GM23338 (cell line): Measurements from ENCODE around the gene ITPRIP. TPM values are rescaled to one million over a fixed set of nuclear protein-coding genes. Genes with fewer than 3 reads are reported as not detected.

ENCODE experiments used
- ATAC-seq: fragments of 200-7000 bp; cut with Tn5 transposase; 3 replicates; pipeline ENCODE4 v1.9.1; 2020
- DNase-seq: peaks from one replicate; pipeline ENCODE4 v3.0.0-alpha.2; 2015; ENCODE audit warnings: low spot score
- H2AFZ ChIP-seq: fragments of 200-600 bp; sonication (generic); 2 replicates; pipeline ENCODE4 v1.8.0; 2016; ENCODE audit warnings: antibody characterized with exemption, mild to moderate bottlenecking, moderate library complexity
- H3F3A ChIP-seq: fragments of 200-600 bp; sonication (generic); replicated peaks from 2 replicates; pipeline ENCODE4 v1.8.0; 2017; ENCODE audit warnings: antibody characterized with exemption, mixed run types, low read depth
- H3K27ac ChIP-seq: fragments of 200-600 bp; sonication (generic); 2 replicates; pipeline ENCODE4 v1.6.1; 2016; ENCODE audit warnings: low read depth
- H3K27me3 ChIP-seq: fragments of 200-600 bp; sonication (generic); 2 replicates; pipeline ENCODE4 v1.8.0; 2016; ENCODE audit warnings: mild to moderate bottlenecking, mixed run types, moderate library complexity; ENCODE audit not compliant: insufficient read depth
- H3K36me3 ChIP-seq: fragments of 200-600 bp; sonication (generic); 2 replicates; pipeline ENCODE4 v1.8.0; 2016; ENCODE audit warnings: mild to moderate bottlenecking; ENCODE audit not compliant: insufficient read depth
- H3K4me1 ChIP-seq: fragments of 200-600 bp; sonication (generic); 2 replicates; pipeline ENCODE4 v1.8.0; 2016; ENCODE audit warnings: mild to moderate bottlenecking, moderate library complexity; ENCODE audit not compliant: insufficient read depth
- H3K4me2 ChIP-seq: fragments of 200-600 bp; sonication (generic); 2 replicates; pipeline ENCODE4 v1.7.1; 2017; ENCODE audit warnings: mixed run types
- H3K4me3 ChIP-seq: fragments of 200-600 bp; sonication (generic); 2 replicates; pipeline ENCODE4 v1.6.1; 2016; ENCODE audit warnings: mixed run types
- H3K79me2 ChIP-seq: fragments of 200-600 bp; sonication (generic); replicated peaks from 2 replicates; pipeline ENCODE4 v1.8.0; 2017; ENCODE audit warnings: mild to moderate bottlenecking; ENCODE audit not compliant: insufficient read depth
- H3K9me2 ChIP-seq: fragments of 200-600 bp; sonication (generic); 2 replicates; pipeline ENCODE4 v1.8.0; 2017; ENCODE audit not compliant: insufficient read depth
- H4K20me1 ChIP-seq: fragments of 200-600 bp; sonication (generic); replicated peaks from 2 replicates; pipeline ENCODE4 v1.8.0; 2017; ENCODE audit warnings: mild to moderate bottlenecking; ENCODE audit not compliant: insufficient read depth
- H3K27ac Mint-ChIP-seq: 2 replicates; pipeline ENCODE4 v1.8.0; 2020; ENCODE audit warnings: inconsistent platforms, mild to moderate bottlenecking, moderate library complexity, mixed read lengths
- H3K27me3 Mint-ChIP-seq: 3 replicates; pipeline ENCODE4 v1.8.0; 2022; ENCODE audit warnings: low read depth, mild to moderate bottlenecking, moderate library complexity, mixed read lengths, inconsistent platforms; ENCODE audit not compliant: insufficient read depth, poor library complexity
- H3K36me3 Mint-ChIP-seq: 3 replicates; pipeline ENCODE4 v1.8.0; 2021; ENCODE audit warnings: low read depth, mild to moderate bottlenecking, inconsistent platforms, moderate library complexity, mixed read lengths
- H3K4me1 Mint-ChIP-seq: 3 replicates; pipeline ENCODE4 v1.8.0; 2020; ENCODE audit warnings: mild to moderate bottlenecking, inconsistent platforms, mixed read lengths
- H3K4me3 Mint-ChIP-seq: 3 replicates; pipeline ENCODE4 v1.8.0; 2021; ENCODE audit warnings: moderate library complexity, mild to moderate bottlenecking, inconsistent platforms, mixed read lengths
- H3K9me3 Mint-ChIP-seq: 3 replicates; pipeline ENCODE4 v1.8.0; 2020; ENCODE audit warnings: moderate library complexity, mild to moderate bottlenecking, inconsistent platforms, mixed read lengths
- EZH2phosphoT487 ChIP-seq: fragments of 200-600 bp; sonication (generic); IDR thresholded peaks from one replicate; pipeline ENCODE4 v1.8.1; 2018; ENCODE audit warnings: antibody characterized with exemption; ENCODE audit not compliant: unreplicated experiment
- JUNB ChIP-seq: IDR thresholded peaks from one replicate; pipeline ENCODE4 v1.6.1; 2016; ENCODE audit warnings: antibody characterized with exemption; ENCODE audit not compliant: unreplicated experiment
- NANOG ChIP-seq: IDR thresholded peaks from 2 replicates; pipeline ENCODE4 v1.6.1; 2016; ENCODE audit warnings: antibody characterized with exemption, borderline replicate concordance
- POLR2AphosphoS5 ChIP-seq: IDR thresholded peaks from 2 replicates; pipeline ENCODE4 v1.6.1; 2016; ENCODE audit warnings: antibody characterized with exemption, low read depth
- STAT1 ChIP-seq: IDR thresholded peaks from one replicate; pipeline ENCODE4 v1.6.1; 2016; ENCODE audit warnings: antibody characterized with exemption; ENCODE audit not compliant: unreplicated experiment
- ZNF331 ChIP-seq: fragments of 250-450 bp; sonication (Bioruptor Pico); IDR thresholded peaks from 2 replicates; pipeline ENCODE4 v1.5.0; 2020; ENCODE audit warnings: low read depth, mild to moderate bottlenecking, moderate library complexity
- polyA plus RNA-seq: library from polyadenylated mRNA; unstranded; fragments of >200 nt; fragmentation: Nextera tagmentation; extraction: Ambion mirVana; gene quantifications from 2 replicates; pipeline ENCODE4 v1.2.1, GENCODE V29; 2016
- total RNA-seq: library from RNA; depleted of rRNA; stranded (reverse); fragments of >200 nt; shearing (Covaris generic); gene quantifications from 2 replicates; pipeline ENCODE4 v1.2.3, GENCODE V29; 2014
- TF ChIP-seq, protein P1 (sequence below), 2 experiments: fragments of 200-600 bp in 1 of 2; sonication (generic) in 1 of 2; conservative IDR thresholded peaks; 2 replicates each; pipeline versions ENCODE4 v1.5.1 to v1.6.1; 2016 to 2017; ENCODE audit warnings: antibody characterized with exemption in 2 of 2, low read depth in 2 of 2, mild to moderate bottlenecking in 2 of 2, moderate library complexity in 1 of 2
- TF ChIP-seq, protein P2 (sequence below): fragments of 250-450 bp; sonication (Bioruptor Pico); IDR thresholded peaks from 2 replicates; pipeline ENCODE4 v1.5.0; 2020; ENCODE audit warnings: mild to moderate bottlenecking, moderate library complexity

ITPRIP gene
- total and polyA plus RNA-seq, 2 experiments from 2014 or later: 6.9 to 15.2 TPM

DNA sequence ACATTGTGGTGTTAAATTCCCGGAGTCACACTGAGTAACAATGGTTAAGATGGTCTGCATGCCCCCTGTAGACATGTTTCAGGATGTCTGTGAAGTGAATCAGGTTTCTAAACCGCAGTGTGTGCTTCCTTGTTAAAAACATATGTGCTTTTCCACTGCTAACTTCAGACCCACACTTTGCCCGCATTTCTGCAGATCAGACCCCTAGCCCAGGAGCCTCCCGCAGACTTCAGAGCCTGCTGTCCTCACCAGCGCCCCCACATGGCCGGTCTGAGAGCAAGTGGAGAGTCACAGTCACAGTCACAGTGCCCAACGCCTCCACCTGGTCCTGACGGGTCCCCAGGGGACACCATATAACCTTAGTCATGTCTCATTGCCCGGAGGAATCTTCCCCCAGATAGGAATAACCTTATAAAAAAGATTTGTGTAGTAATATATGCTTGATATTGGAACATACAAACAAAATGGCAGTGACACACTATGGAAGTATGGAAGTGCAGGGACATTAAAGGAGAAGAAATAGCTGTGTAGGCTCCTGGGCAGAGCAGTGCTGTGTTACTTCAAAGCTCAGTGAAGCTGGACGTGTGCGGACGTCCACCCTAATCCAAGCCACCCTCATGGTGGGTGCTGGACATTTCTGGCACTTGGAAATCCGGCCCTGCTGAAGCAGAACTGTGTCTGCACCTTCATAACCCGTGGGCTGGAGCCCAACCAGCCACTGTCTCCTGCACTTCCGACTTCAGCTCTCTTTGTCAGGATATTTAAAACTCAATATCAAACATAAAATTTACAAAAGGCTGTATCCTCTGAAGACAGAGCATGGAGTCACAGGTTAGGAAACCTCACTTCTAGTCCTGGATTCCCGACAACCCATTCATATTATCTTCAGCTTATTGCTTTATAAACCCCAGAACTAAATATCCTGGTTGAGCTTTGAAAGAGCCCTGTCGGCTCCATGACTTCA is 40.3 kb downstream of the ITPRIP start:
- TF ChIP-seq, protein P1, sequence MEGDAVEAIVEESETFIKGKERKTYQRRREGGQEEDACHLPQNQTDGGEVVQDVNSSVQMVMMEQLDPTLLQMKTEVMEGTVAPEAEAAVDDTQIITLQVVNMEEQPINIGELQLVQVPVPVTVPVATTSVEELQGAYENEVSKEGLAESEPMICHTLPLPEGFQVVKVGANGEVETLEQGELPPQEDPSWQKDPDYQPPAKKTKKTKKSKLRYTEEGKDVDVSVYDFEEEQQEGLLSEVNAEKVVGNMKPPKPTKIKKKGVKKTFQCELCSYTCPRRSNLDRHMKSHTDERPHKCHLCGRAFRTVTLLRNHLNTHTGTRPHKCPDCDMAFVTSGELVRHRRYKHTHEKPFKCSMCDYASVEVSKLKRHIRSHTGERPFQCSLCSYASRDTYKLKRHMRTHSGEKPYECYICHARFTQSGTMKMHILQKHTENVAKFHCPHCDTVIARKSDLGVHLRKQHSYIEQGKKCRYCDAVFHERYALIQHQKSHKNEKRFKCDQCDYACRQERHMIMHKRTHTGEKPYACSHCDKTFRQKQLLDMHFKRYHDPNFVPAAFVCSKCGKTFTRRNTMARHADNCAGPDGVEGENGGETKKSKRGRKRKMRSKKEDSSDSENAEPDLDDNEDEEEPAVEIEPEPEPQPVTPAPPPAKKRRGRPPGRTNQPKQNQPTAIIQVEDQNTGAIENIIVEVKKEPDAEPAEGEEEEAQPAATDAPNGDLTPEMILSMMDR (conservative IDR thresholded peaks at IDR 0.05; ENCODE audit: low read depth in 2 of 2): peak; percentile 95
- TF ChIP-seq POLR2AphosphoS5: no peak
- Mint-ChIP-seq H3K36me3 (peaks cover 25% of the 10 kb centered on the region), H3K4me3 (no peak overlapping the region), H3K27me3 (peaks cover 6% of the 10 kb centered on the region), H3K27ac (no peak overlapping the region; the same call in 1 of the 2 replicates), H3K4me1 (peaks cover 7% of the 10 kb centered on the region), H3K9me3 (peaks cover 11% of the 10 kb centered on the region)
- H3K4me1 ChIP-seq: no peaks in the 10 kb centered on the region
- peak; percentile 89 for DNase-seq
- ATAC-seq: peak; percentile 99
- H3K27ac ChIP-seq: no peak overlapping the region
- no peaks in the 10 kb centered on the region for H3K9me2 ChIP-seq
- 0 out of 2 replicates have a peak, but pooled peaks cover under 1% of the 10 kb centered on the region for H3K36me3 ChIP-seq
- H3F3A ChIP-seq: no peaks in the 10 kb centered on the region
- no peak overlapping the region for H3K4me2 ChIP-seq
- H3K79me2 ChIP-seq: no peaks in the 10 kb centered on the region
- H4K20me1 ChIP-seq: no peaks in the 10 kb centered on the region
- H2AFZ ChIP-seq: no peak overlapping the region
- H3K27me3 ChIP-seq: no peaks in the 10 kb centered on the region
- no peak overlapping the region for H3K4me3 ChIP-seq

GRCh38 chr10:104296687-104297436 is 41.4 kb downstream of the ITPRIP start:
- Histone ChIP-seq H3K36me3 (no peaks in the 10 kb centered on the region), H3K4me2 (no peak overlapping the region), H2AFZ (no peak overlapping the region), H3F3A (0 out of 2 replicates have a peak, but pooled peaks cover 4% of the 10 kb centered on the region), H3K27ac (no peak overlapping the region), H3K4me1 (peaks cover 3% of the 10 kb centered on the region), H3K27me3 (no peaks in the 10 kb centered on the region), H4K20me1 (no peaks in the 10 kb centered on the region), H3K4me3 (no peak overlapping the region), H3K9me2 (no peaks in the 10 kb centered on the region), H3K79me2 (no peaks in the 10 kb centered on the region)
- Mint-ChIP-seq H3K4me1 (peaks cover 10% of the 10 kb centered on the region), H3K36me3 (peaks cover 16% of the 10 kb centered on the region; the same call in 2 of the 3 replicates), H3K9me3 (peaks cover 2% of the 10 kb centered on the region; the same call in 1 of the 3 replicates), H3K27me3 (peaks cover 6% of the 10 kb centered on the region), H3K4me3 (no peak overlapping the region), H3K27ac (0 out of 2 replicates have a peak overlapping the region, but pooled peaks have one; percentile 51)
- DNase-seq (no peak), ATAC-seq (peak; percentile 38)
- TF ChIP-seq, protein P1 (conservative IDR thresholded peaks at IDR 0.05; ENCODE audit: low read depth in 2 of 2): no peak
- TF ChIP-seq, protein P2, sequence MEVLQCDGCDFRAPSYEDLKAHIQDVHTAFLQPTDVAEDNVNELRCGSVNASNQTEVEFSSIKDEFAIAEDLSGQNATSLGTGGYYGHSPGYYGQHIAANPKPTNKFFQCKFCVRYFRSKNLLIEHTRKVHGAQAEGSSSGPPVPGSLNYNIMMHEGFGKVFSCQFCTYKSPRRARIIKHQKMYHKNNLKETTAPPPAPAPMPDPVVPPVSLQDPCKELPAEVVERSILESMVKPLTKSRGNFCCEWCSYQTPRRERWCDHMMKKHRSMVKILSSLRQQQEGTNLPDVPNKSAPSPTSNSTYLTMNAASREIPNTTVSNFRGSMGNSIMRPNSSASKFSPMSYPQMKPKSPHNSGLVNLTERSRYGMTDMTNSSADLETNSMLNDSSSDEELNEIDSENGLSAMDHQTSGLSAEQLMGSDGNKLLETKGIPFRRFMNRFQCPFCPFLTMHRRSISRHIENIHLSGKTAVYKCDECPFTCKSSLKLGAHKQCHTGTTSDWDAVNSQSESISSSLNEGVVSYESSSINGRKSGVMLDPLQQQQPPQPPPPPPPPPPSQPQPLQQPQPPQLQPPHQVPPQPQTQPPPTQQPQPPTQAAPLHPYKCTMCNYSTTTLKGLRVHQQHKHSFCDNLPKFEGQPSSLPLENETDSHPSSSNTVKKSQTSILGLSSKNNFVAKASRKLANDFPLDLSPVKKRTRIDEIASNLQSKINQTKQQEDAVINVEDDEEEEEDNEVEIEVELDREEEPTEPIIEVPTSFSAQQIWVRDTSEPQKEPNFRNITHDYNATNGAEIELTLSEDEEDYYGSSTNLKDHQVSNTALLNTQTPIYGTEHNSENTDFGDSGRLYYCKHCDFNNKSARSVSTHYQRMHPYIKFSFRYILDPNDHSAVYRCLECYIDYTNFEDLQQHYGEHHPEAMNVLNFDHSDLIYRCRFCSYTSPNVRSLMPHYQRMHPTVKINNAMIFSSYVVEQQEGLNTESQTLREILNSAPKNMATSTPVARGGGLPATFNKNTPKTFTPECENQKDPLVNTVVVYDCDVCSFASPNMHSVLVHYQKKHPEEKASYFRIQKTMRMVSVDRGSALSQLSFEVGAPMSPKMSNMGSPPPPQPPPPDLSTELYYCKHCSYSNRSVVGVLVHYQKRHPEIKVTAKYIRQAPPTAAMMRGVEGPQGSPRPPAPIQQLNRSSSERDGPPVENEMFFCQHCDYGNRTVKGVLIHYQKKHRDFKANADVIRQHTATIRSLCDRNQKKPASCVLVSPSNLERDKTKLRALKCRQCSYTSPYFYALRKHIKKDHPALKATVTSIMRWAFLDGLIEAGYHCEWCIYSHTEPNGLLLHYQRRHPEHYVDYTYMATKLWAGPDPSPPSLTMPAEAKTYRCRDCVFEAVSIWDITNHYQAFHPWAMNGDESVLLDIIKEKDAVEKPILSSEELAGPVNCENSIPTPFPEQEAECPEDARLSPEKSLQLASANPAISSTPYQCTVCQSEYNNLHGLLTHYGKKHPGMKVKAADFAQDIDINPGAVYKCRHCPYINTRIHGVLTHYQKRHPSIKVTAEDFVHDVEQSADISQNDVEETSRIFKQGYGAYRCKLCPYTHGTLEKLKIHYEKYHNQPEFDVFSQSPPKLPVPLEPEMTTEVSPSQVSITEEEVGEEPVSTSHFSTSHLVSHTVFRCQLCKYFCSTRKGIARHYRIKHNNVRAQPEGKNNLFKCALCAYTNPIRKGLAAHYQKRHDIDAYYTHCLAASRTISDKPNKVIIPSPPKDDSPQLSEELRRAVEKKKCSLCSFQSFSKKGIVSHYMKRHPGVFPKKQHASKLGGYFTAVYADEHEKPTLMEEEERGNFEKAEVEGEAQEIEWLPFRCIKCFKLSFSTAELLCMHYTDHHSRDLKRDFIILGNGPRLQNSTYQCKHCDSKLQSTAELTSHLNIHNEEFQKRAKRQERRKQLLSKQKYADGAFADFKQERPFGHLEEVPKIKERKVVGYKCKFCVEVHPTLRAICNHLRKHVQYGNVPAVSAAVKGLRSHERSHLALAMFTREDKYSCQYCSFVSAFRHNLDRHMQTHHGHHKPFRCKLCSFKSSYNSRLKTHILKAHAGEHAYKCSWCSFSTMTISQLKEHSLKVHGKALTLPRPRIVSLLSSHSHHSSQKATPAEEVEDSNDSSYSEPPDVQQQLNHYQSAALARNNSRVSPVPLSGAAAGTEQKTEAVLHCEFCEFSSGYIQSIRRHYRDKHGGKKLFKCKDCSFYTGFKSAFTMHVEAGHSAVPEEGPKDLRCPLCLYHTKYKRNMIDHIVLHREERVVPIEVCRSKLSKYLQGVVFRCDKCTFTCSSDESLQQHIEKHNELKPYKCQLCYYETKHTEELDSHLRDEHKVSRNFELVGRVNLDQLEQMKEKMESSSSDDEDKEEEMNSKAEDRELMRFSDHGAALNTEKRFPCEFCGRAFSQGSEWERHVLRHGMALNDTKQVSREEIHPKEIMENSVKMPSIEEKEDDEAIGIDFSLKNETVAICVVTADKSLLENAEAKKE (CRISPR knock-in tag): no peak
- no peak for TF ChIP-seq NANOG
- TF ChIP-seq JUNB: no peak
- TF ChIP-seq EZH2phosphoT487: no peak
- no peak for TF ChIP-seq ZNF331 (CRISPR knock-in tag)
- TF ChIP-seq STAT1: no peak
